AG04450 (cell line): ENCODE data around the gene CSNK1D. TPM values are rescaled to one million over a fixed set of nuclear protein-coding genes. Genes with fewer than 3 reads are reported as not detected.

Experiments used
- CTCF ChIA-PET: fragments of 300-600, 350-600 bp; formaldehyde crosslinking; extraction: SDS; loops from one replicate; lab custom pipeline; 2022; ENCODE audit warnings: antibody characterized with exemption, inconsistent platforms; lab: Charles Lee
- POLR2A ChIA-PET: fragments of 350-600 bp; formaldehyde crosslinking; extraction: SDS; loops from one replicate; lab custom pipeline; 2021; ENCODE audit warnings: antibody characterized with exemption, inconsistent platforms; lab: Yijun Ruan, JAX
- DNase-seq: peaks from one replicate; pipeline ENCODE4 v3.0.0-alpha.2; 2011; ENCODE audit warnings: low read depth, low spot score
- H3K27ac ChIP-seq: one replicate; pipeline ENCODE4 v1.5.1; 2012; ENCODE audit warnings: low read depth, low read length, control low read depth
- H3K27me3 ChIP-seq: one replicate; pipeline ENCODE4 v1.6.0; 2012; ENCODE audit warnings: low read length; ENCODE audit not compliant: control insufficient read depth, insufficient read depth
- H3K4me3 ChIP-seq: 2 replicates; pipeline ENCODE4 v1.5.1; 2011; ENCODE audit warnings: mild to moderate bottlenecking, low read depth, low read length, control low read depth
- H3K9me3 ChIP-seq: 2 replicates; pipeline ENCODE4 v1.5.1; 2012; ENCODE audit warnings: low read length; ENCODE audit not compliant: control insufficient read depth, insufficient read depth
- CTCF ChIP-seq: IDR thresholded peaks from 2 replicates; pipeline ENCODE4 v1.5.1; 2011; ENCODE audit warnings: low read depth, low read length, control low read depth, inconsistent platforms
- polyA plus RNA-seq: library from polyadenylated mRNA; depleted of rRNA; stranded (reverse); fragments of >200 nt; gene quantifications from 2 replicates; pipeline ENCODE4 v1.2.3, GENCODE V29; 2011

Gene CSNK1D
- polyA plus RNA-seq, 1 experiment, result 74.4 TPM

GRCh38 chr17:82320140-82320840 is 46.8 kb upstream of the CSNK1D start:
- H3K27ac ChIP-seq, result no peak overlapping the region
- H3K9me3 ChIP-seq, result peaks cover 32% of the 10 kb centered on the region
- ChIA-PET POLR2A (no interaction called here), CTCF (interaction anchor here (0.6 to 1.0 kb wide), 4 partner anchors 10 to 68 kb away, joined by 3 to 6 read pairs (median 3); no protein-coding TSS in a partner anchor)
- H3K4me3 ChIP-seq, result no peak overlapping the region
- TF ChIP-seq CTCF, result no peak
- H3K27me3 ChIP-seq, result peaks cover 23% of the 10 kb centered on the region
- DNase-seq, result no peak

- Histone ChIP-seq H3K27me3 (peaks cover 30% of the 10 kb centered on the region), H3K4me3 (no peak overlapping the region), H3K27ac (no peak overlapping the region), H3K9me3 (peaks cover 32% of the 10 kb centered on the region)
- POLR2A ChIA-PET, result no interaction called here
- no peak for DNase-seq
- no peak for TF ChIP-seq CTCF
- CTCF ChIA-PET, result no interaction called here
These were observed 46.1 kb upstream of the CSNK1D start for GRCh38 chr17:82319619-82320062.

GRCh38 chr17:82318772-82319606 is 45.5 kb upstream of the CSNK1D start:
- DNase-seq, result no peak
- no peak for TF ChIP-seq CTCF
- ChIA-PET POLR2A (no interaction called here), CTCF (no interaction called here)
- Histone ChIP-seq H3K4me3 (no peak overlapping the region), H3K27ac (no peak overlapping the region), H3K9me3 (peaks cover 32% of the 10 kb centered on the region), H3K27me3 (peaks cover 36% of the 10 kb centered on the region)

GRCh38 chr17:82318169-82318498 is 44.6 kb upstream of the CSNK1D start:
- ChIA-PET CTCF (no interaction called here), POLR2A (no interaction called here)
- H3K9me3 ChIP-seq, result peaks cover 32% of the 10 kb centered on the region
- peaks cover 41% of the 10 kb centered on the region for H3K27me3 ChIP-seq
- TF ChIP-seq CTCF, result no peak
- no peak overlapping the region for H3K27ac ChIP-seq
- no peak overlapping the region for H3K4me3 ChIP-seq
- no peak for DNase-seq
